ENCODE results near the gene HABP2.

HABP2 gene
- total RNA-seq = 0 reads per million in 3 experiments

- DNase-seq = no peak
Measured at GRCh38 chr10:113552701-113553100, at the start of gene HABP2. TSS of gene HABP2 (plus strand) at chr10:113553053. CDS start at chr10:113553122, 69 bp downstream.

- DNase-seq = no peak
Measured at GRCh38 chr10:113503930-113504329, 48.9 kb upstream of the HABP2 start.

- no peak for DNase-seq
Measured at GRCh38 chr10:113504423-113504822, 48.4 kb upstream of the HABP2 start.

GRCh38 chr10:113506476-113506875, 46.4 kb upstream of the HABP2 start:
- no peak for DNase-seq

- DNase-seq = no peak
Measured at GRCh38 chr10:113511419-113511818, 41.4 kb upstream of the HABP2 start.

GRCh38 chr10:113515161-113515560, 37.7 kb upstream of the HABP2 start:
- no peak for DNase-seq

GRCh38 chr10:113515601-113516000, 37.3 kb upstream of the HABP2 start:
- DNase-seq = no peak

GRCh38 chr10:113516061-113516460, 36.8 kb upstream of the HABP2 start:
- DNase-seq = no peak

GRCh38 chr10:113517165-113517900, 35.5 kb upstream of the HABP2 start:
- no peak for DNase-seq

- DNase-seq = no peak
Measured at GRCh38 chr10:113517901-113518260, 35.0 kb upstream of the HABP2 start.

GRCh38 chr10:113518415-113518814, 34.4 kb upstream of the HABP2 start:
- no peak for DNase-seq

- no peak for DNase-seq
Measured at GRCh38 chr10:113518816-113519591, 33.8 kb upstream of the HABP2 start.

GRCh38 chr10:113519681-113520115, 33.2 kb upstream of the HABP2 start:
- DNase-seq = no peak

- DNase-seq = no peak
Measured at GRCh38 chr10:113520261-113520660, 32.6 kb upstream of the HABP2 start.

GRCh38 chr10:113520690-113521474, 32.0 kb upstream of the HABP2 start:
- DNase-seq = no peak

GRCh38 chr10:113521475-113521795, 31.4 kb upstream of the HABP2 start:
- no peak for DNase-seq

GRCh38 chr10:113522460-113522859, 30.4 kb upstream of the HABP2 start:
- no peak for DNase-seq

- no peak for DNase-seq
Measured at GRCh38 chr10:113523071-113523470, 29.8 kb upstream of the HABP2 start.

- DNase-seq = no peak
Measured at GRCh38 chr10:113523628-113524027, 29.2 kb upstream of the HABP2 start.

- DNase-seq = no peak
Measured at GRCh38 chr10:113524120-113524519, 28.7 kb upstream of the HABP2 start.

GRCh38 chr10:113524539-113525490, 28.0 kb upstream of the HABP2 start:
- DNase-seq = no peak

GRCh38 chr10:113525713-113526112, 27.1 kb upstream of the HABP2 start:
- no peak for DNase-seq
